Embryonic facial prominence (tissue), 1 donor: Measurements from ENCODE around the gene P2RX6.
"Not testable (repeated sequence)": the region's sequence is repeated elsewhere in the genome, so short reads cannot be mapped to it uniquely, and the experiment has no call there.

Experiments
- DNase-seq: peaks from one replicate; pipeline ENCODE4 v3.0.0-alpha.2; 2016; ENCODE audit errors: extremely low spot score

The P2RX6 gene

GRCh38 chr22:20994128-20994901, 20.6 kb upstream of the P2RX6 start:
- no peak for DNase-seq

DNA sequence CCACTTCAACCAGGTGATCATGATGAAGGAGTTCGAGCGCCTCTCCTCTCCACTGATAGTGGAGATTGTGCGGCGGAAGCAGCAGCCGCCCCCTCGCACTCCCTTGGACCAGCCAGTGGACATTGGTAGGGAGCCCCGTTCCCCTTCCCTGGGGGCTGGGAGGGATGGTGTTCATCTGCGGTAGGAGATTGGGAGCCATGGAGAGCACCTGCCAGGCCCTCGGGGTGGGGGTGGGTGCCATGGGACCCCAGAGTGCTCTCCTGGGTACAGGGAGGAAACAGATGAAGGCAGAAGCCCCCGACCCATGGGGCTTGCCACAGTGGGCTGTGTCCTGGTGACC, 20.1 kb upstream of the P2RX6 start:
- DNase-seq = no peak

GRCh38 chr22:20995329-20996030, 19.5 kb upstream of the P2RX6 start:
- DNase-seq = no peak

- DNase-seq = no peak
Observed at GRCh38 chr22:20996031-20996410, 18.9 kb upstream of the P2RX6 start.

- DNase-seq = no peak
Observed at GRCh38 chr22:20996598-20997535, 18.1 kb upstream of the P2RX6 start.

GRCh38 chr22:20997536-20998257, 17.3 kb upstream of the P2RX6 start:
- DNase-seq = no peak

GRCh38 chr22:20998411-20999336, 16.3 kb upstream of the P2RX6 start:
- no peak for DNase-seq

DNA sequence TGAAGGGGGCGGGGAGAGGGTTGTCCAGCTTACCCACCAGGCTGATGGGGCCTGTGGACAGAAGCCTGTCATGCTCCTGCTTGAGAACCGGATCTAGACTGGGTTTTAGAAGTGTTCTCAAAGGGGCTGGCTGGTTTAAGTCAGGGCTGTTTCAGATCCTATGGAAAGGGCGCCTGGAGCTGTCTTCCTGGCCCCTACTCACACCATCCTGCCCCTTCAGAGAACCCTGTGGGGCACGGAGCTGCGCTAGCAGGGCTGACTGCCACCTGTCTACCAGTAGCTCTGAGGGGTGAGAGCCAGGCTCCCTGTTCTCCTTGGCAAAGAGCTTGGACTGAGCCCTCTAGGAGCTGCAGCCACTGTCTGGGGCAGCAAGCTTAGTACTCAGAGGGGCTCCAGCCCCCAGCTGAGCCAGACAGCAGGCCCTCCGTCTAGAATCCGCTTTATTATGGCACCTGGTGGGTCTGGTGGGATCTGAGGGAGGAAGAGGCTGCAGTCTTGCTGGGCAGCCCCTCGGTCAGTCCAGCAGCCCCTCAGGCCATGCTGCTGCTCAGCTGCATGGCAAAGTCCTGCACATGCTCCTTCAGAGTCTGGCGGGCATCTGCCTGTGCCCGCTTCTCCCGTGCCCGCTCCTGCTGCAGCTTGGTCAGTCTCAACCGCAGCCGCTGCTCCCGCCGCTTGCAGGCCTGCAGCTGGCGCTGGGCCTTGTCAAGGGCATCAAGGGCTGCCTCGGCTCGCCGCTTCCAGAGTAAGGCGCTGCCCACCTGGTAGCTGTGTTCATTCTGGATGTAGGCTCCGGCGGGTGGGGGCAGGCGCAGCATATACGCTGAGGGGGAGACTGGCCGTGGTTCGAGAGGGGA, 15.4 kb upstream of the P2RX6 start:
- no peak for DNase-seq

DNA sequence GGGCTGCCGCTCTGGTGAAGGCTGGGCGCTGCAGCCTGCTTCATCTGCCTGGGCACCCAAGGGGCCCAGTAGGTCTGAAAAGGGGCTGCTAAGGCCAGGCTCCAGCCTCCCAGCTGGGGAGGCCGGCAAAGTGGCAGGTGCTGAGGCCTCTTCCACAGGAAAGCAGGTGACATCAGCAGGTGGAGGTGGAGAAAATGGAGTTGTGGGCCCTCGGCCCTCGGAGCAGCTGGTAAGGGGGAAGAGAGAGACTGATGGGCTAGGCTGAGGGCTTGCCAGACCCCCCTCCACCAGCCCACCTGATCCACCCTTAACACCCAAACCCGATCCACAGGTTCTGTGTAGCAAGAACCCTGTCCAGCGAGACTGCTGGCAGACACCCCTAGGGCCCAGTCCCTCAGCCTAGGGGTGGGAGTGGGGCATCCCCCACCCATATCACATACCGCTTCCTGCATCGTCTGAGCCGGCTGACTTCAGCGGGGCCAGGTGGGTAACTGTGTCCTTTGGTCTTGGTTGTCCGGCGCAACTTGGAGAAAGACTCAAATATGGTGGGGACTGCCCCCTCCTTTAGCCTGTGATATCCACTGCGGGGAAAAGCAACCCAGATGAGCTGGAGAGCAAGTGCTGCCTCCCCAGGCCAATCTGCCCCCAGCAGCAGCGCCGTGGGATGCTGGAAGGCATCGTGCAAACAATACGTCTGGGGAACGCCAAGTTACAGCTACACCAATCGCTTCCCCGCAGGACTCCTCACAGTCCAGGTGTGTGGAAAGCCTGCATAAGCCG, 14.6 kb upstream of the P2RX6 start:
- no peak for DNase-seq

- no peak for DNase-seq
Observed at GRCh38 chr22:21000987-21001600, 13.9 kb upstream of the P2RX6 start.

GRCh38 chr22:21001601-21002325, 13.2 kb upstream of the P2RX6 start, which contains the start of gene THAP7:
Gene THAP7, minus strand, starts transcription at chr22:21002118. Its CDS starts 207 bp downstream, at chr22:21001911.
- DNase-seq = peak; percentile 93

DNA sequence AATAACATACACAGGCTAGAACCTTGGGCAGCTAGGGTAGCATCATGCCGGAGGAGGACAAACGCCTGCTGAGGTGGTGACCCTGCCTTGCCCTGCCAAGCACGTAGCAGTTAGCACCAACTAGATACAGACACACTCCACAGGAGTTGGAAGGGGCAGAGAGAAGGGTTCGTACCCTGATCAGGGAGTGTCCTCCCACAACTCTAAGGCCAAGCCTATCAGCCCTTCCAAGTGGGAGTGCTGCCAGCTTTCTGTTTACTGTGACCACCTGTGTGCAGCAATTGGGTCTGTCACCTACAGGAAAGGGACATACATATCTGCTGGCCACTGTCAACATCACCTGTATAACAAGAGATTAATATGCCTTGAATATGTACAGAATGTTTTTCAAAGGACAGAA, 11.2 kb upstream of the P2RX6 start:
- no peak for DNase-seq

- DNase-seq = not testable (repeated sequence)
Observed at GRCh38 chr22:21009208-21009607, 5.8 kb upstream of the P2RX6 start.

DNA sequence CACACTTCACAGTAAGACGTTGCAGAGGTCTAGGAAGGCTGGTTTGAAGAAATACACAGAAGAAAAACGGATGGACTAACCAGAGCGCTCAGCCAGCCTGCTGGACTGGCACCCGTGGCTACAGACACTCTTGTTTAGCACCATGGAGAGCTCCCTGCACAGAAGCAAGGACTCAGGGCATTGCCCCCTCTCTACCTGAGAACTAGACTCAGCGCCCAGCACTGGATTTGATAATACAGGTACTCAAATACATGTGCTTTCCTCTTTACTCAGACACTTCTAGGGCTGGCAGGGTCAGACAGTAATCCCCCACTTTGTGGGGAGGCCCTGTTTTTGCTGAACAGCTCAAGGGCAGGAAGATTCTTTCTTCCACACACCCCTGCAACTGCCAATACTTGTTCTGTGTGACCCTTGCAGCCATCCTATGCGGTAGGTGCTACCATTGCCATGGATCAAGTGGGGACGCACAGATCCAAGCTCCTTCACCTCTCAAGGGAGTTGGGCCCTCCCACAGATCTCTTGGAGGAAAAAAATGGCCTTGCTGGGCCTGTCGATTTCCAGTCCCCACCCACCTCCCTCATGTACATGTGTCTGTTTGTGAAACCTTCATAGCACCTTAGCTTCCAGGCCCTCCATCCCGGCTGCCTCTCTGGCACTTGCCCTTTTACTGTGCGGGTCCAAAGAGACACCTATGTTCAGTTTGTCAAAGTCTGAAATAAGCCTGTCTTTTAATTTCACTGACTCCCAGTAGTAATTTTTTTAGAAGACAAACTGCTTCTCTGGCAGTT, 5.1 kb upstream of the P2RX6 start:
- DNase-seq = peak; percentile 46

- no peak for DNase-seq
Observed at GRCh38 chr22:21010426-21011113, 4.4 kb upstream of the P2RX6 start.
